Measurements from ENCODE around the gene DACH1. TPM values are rescaled to one million over a fixed set of nuclear protein-coding genes. Genes with fewer than 3 reads are reported as not detected.

Gene DACH1
- total RNA-seq, 1 donor from 2014 or later: 37.1 TPM

DNA sequence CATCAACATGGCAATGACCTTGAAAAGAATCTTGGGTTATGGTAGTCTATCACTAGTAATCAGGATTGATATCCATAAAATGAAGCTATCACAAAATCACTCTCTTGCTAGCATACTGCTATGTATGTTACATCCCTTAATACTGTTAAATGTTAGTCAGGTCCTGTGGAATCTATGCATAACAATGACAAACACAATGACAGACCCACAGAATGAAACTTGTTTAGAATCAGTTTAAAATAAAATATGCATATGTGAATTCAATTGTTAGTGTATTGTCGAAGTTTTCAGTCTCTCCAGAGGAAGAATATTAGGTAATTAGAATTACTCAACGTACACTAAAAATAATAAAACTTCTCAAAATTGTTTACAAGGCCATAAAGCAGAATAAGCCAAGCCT lies 137.6 kb downstream of the DACH1 start:
- Mint-ChIP-seq H3K4me1 (ENCODE audit: low read depth) (peaks cover 14% of the 10 kb centered on the region), H3K36me3 (ENCODE audit: insufficient read depth) (peaks cover 10% of the 10 kb centered on the region), H3K27ac (no peak overlapping the region), H3K4me3 (ENCODE audit: low read depth) (no peak overlapping the region), H3K27me3 (no peaks in the 10 kb centered on the region), H3K9me3 (ENCODE audit: low read depth) (peaks cover 9% of the 10 kb centered on the region)
- TF ChIP-seq, protein P1, sequence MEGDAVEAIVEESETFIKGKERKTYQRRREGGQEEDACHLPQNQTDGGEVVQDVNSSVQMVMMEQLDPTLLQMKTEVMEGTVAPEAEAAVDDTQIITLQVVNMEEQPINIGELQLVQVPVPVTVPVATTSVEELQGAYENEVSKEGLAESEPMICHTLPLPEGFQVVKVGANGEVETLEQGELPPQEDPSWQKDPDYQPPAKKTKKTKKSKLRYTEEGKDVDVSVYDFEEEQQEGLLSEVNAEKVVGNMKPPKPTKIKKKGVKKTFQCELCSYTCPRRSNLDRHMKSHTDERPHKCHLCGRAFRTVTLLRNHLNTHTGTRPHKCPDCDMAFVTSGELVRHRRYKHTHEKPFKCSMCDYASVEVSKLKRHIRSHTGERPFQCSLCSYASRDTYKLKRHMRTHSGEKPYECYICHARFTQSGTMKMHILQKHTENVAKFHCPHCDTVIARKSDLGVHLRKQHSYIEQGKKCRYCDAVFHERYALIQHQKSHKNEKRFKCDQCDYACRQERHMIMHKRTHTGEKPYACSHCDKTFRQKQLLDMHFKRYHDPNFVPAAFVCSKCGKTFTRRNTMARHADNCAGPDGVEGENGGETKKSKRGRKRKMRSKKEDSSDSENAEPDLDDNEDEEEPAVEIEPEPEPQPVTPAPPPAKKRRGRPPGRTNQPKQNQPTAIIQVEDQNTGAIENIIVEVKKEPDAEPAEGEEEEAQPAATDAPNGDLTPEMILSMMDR (IDR thresholded peaks at IDR 0.05; ENCODE audit: unreplicated experiment): no peak
- DNase-seq (ENCODE audit: low spot score, unreplicated experiment): no peak

DNA sequence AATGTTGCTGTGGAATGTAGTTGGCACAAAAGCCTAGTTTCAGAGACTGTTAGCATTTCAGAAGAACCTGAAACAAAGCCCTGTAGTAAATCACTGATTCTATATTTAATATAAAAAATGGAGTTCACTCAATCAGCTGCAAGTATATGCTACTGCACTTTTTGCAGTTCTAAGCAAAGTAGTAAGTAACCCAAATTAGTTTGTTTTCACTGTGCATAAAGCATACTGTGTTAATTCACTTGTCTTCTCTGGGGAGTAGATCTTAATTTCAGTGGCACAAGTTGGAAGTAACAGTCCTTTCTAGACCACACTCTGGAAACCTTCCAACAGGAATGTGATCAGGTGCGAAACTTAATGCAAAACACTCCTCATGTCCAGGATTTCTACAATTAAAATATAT lies 139.3 kb downstream of the DACH1 start:
- TF ChIP-seq, protein P1 (IDR thresholded peaks at IDR 0.05; ENCODE audit: unreplicated experiment): no peak
- Mint-ChIP-seq H3K9me3 (ENCODE audit: low read depth) (peaks cover 5% of the 10 kb centered on the region), H3K27ac (peak overlapping the region; percentile 47), H3K27me3 (no peaks in the 10 kb centered on the region), H3K4me1 (ENCODE audit: low read depth) (peaks cover 14% of the 10 kb centered on the region), H3K4me3 (ENCODE audit: low read depth) (no peak overlapping the region), H3K36me3 (ENCODE audit: insufficient read depth) (peaks cover 7% of the 10 kb centered on the region)
- DNase-seq (ENCODE audit: low spot score, unreplicated experiment): no peak

DNA sequence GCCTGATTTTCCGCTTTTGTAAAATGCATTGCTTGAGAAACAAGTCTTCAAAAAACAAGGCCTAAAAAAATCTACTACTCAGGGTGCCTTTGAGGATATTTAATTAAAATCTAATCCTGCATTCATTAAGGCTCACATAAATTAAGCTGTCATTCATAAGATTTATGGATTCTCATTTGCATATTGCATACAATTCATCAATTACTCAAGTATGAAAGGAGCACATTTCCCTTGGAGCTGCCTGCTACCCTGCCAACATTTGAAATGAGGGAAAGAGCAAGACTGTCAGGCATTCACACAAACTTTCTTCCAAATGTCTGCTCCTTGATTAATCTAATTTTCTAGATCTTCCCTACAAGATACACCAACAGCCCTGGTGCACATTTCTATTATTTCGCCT lies 140.0 kb downstream of the DACH1 start:
- TF ChIP-seq, protein P1 (IDR thresholded peaks at IDR 0.05; ENCODE audit: unreplicated experiment): no peak
- Mint-ChIP-seq H3K4me1 (ENCODE audit: low read depth) (peaks cover 16% of the 10 kb centered on the region), H3K36me3 (ENCODE audit: insufficient read depth) (peaks cover 6% of the 10 kb centered on the region), H3K27ac (no peak overlapping the region), H3K4me3 (ENCODE audit: low read depth) (no peak overlapping the region), H3K9me3 (ENCODE audit: low read depth) (peaks cover 5% of the 10 kb centered on the region), H3K27me3 (no peaks in the 10 kb centered on the region)
- no peak for DNase-seq (ENCODE audit: low spot score, unreplicated experiment)

DNA sequence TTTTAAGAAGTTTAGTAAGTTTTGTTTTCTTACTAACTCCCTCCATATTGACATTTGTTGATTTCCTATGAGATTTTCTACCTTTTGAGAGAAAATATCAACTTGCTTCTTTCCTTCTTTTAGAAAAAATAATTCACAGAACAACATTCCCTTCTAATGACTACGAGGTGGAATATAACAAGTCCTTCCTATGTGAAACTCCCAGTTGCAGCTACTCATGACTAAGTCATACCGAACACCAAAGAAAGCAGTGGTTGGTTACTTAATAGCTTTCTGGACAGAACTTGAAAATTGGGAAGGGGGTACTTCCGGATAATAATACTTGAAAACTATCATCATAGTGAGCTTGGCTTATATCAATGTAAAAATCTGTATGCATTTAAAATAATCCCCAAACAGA lies 144.8 kb downstream of the DACH1 start:
- Mint-ChIP-seq H3K9me3 (ENCODE audit: low read depth) (no peaks in the 10 kb centered on the region), H3K27ac (no peak overlapping the region), H3K36me3 (ENCODE audit: insufficient read depth) (no peaks in the 10 kb centered on the region), H3K4me3 (ENCODE audit: low read depth) (no peak overlapping the region), H3K4me1 (ENCODE audit: low read depth) (peaks cover 31% of the 10 kb centered on the region), H3K27me3 (no peaks in the 10 kb centered on the region)
- TF ChIP-seq, protein P1 (IDR thresholded peaks at IDR 0.05; ENCODE audit: unreplicated experiment): no peak
- DNase-seq (ENCODE audit: low spot score, unreplicated experiment): no peak

DNA sequence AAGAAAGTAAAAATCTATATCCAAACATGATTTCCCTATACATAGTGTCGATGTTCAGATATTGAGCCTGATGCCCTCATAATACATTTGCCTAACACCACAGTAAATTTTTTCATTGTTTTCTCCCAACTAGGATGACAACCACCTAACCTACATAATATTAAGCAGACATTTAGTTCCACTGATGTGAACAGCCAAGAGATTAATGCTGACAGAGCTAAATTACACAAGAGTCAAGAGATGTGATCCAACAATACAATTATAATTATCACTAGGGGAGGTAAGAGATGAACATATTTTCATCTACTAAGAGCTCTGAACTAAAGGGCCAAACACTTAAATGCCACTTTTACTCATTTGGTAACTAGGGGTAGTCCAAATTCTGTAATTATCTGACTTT lies 145.9 kb downstream of the DACH1 start:
- Mint-ChIP-seq H3K27me3 (no peaks in the 10 kb centered on the region), H3K9me3 (ENCODE audit: low read depth) (no peaks in the 10 kb centered on the region), H3K4me3 (ENCODE audit: low read depth) (no peak overlapping the region), H3K4me1 (ENCODE audit: low read depth) (peaks cover 31% of the 10 kb centered on the region), H3K36me3 (ENCODE audit: insufficient read depth) (no peaks in the 10 kb centered on the region), H3K27ac (no peak overlapping the region)
- TF ChIP-seq, protein P1 (IDR thresholded peaks at IDR 0.05; ENCODE audit: unreplicated experiment): no peak
- DNase-seq (ENCODE audit: low spot score, unreplicated experiment): no peak

All from progenitor cell of endocrine pancreas (in vitro differentiated cells).